SU-DHL-6 (cell line): ENCODE measurements around the gene DCLRE1A.
"Not testable (repeated sequence)": the region's sequence is repeated elsewhere in the genome, so short reads cannot be mapped to it uniquely, and the experiment has no call there.

Experiments
- H2AFZ ChIP-seq: fragments of 200-600 bp; sonication (generic); 2 replicates; pipeline ENCODE4 v1.6.1; 2014; ENCODE audit warnings: low read depth, mild to moderate bottlenecking, moderate library complexity, mixed read lengths, antibody characterized with exemption, low read length; ENCODE audit not compliant: severe bottlenecking
- H3F3A ChIP-seq: fragments of 200-600 bp; shearing (Covaris generic); 2 replicates; pipeline ENCODE4 v1.6.0; 2016; ENCODE audit warnings: antibody characterized with exemption, mild to moderate bottlenecking; ENCODE audit not compliant: insufficient read depth
- H3K27ac ChIP-seq: fragments of 200-600 bp; sonication (generic); 2 replicates; pipeline ENCODE4 v1.5.1; 2016; ENCODE audit warnings: low read depth, mild to moderate bottlenecking, low read length, moderate library complexity, mixed read lengths
- H3K27me3 ChIP-seq: fragments of 200-600 bp; sonication (generic), shearing (Covaris generic); 2 replicates; pipeline ENCODE4 v1.6.0; 2014; ENCODE audit warnings: mild to moderate bottlenecking, low read length
- H3K36me3 ChIP-seq: fragments of 200-600 bp; sonication (generic); 2 replicates; pipeline ENCODE4 v1.6.1; 2014; ENCODE audit warnings: mild to moderate bottlenecking, low read length, mixed read lengths
- H3K4me2 ChIP-seq: fragments of 300-600, 200-600 bp; shearing (Covaris generic), sonication (generic); 2 replicates; pipeline ENCODE4 v1.6.0; 2014; ENCODE audit warnings: low read length, low read depth, mild to moderate bottlenecking; ENCODE audit not compliant: poor library complexity, severe bottlenecking
- H3K4me3 ChIP-seq: fragments of 200-600 bp; sonication (generic); 2 replicates; pipeline ENCODE4 v1.5.1; 2014; ENCODE audit warnings: antibody characterized with exemption, low read length, mild to moderate bottlenecking, mixed read lengths; ENCODE audit not compliant: insufficient read depth, poor library complexity, severe bottlenecking
- H3K79me2 ChIP-seq: fragments of 200-600 bp; sonication (generic); 2 replicates; pipeline ENCODE4 v1.6.1; 2014; ENCODE audit warnings: mild to moderate bottlenecking, low read length, moderate library complexity; ENCODE audit not compliant: insufficient read depth
- H3K9ac ChIP-seq: fragments of 200-600 bp; sonication (generic); 2 replicates; pipeline ENCODE4 v1.7.0; 2014; ENCODE audit warnings: mild to moderate bottlenecking, low read length
- H3K9me2 ChIP-seq: fragments of 200-600 bp; sonication (generic); replicated peaks from 2 replicates; pipeline ENCODE4 v1.6.1; 2014; ENCODE audit warnings: low read length; ENCODE audit not compliant: insufficient read depth
- H3K9me3 ChIP-seq: fragments of 200-600 bp; sonication (generic); 2 replicates; pipeline ENCODE4 v1.6.1; 2014; ENCODE audit warnings: low read length, mixed read lengths; ENCODE audit not compliant: insufficient read depth
- H4K20me1 ChIP-seq: fragments of 200-600 bp; sonication (generic); 2 replicates; pipeline ENCODE4 v1.6.1; 2014; ENCODE audit warnings: low read depth, mild to moderate bottlenecking, antibody characterized with exemption, low read length, moderate library complexity, mixed read lengths
- CTCF ChIP-seq: fragments of 200-600 bp; sonication (generic); IDR thresholded peaks from one replicate; pipeline ENCODE4 v1.5.1; 2017; ENCODE audit warnings: antibody characterized with exemption, mild to moderate bottlenecking, low read length, moderate library complexity; ENCODE audit not compliant: insufficient read depth, poor library complexity, severe bottlenecking
- EZH2phosphoT487 ChIP-seq: fragments of 200-600 bp; sonication (generic), shearing (Covaris generic); conservative IDR thresholded peaks from 2 replicates; pipeline ENCODE4 v1.6.1; 2018; ENCODE audit warnings: mild to moderate bottlenecking, antibody characterized with exemption, low read length, moderate library complexity, mixed read lengths

The DCLRE1A gene

GRCh38 chr10:113819989-113820388, 33.9 kb downstream of the DCLRE1A start:
- no peak overlapping the region for H3K9ac ChIP-seq
- no peak overlapping the region for H3K27ac ChIP-seq
- H3K79me2 ChIP-seq: no peaks in the 10 kb centered on the region
- no peak overlapping the region for H3K4me2 ChIP-seq
- H3F3A ChIP-seq: no peaks in the 10 kb centered on the region
- H3K9me3 ChIP-seq: no peaks in the 10 kb centered on the region
- no peak overlapping the region for H2AFZ ChIP-seq
- no peaks in the 10 kb centered on the region for H3K36me3 ChIP-seq
- TF ChIP-seq CTCF (no peak), EZH2phosphoT487 (no peak)
- H3K27me3 ChIP-seq: no peaks in the 10 kb centered on the region
- H3K9me2 ChIP-seq: no peaks in the 10 kb centered on the region
- no peaks in the 10 kb centered on the region for H4K20me1 ChIP-seq
- H3K4me3 ChIP-seq: no peak overlapping the region

- not testable (repeated sequence) for H3K27ac ChIP-seq, H3K36me3 ChIP-seq, H3K27me3 ChIP-seq, H3K9me2 ChIP-seq, H3K9ac ChIP-seq, H2AFZ ChIP-seq, H3F3A ChIP-seq, H4K20me1 ChIP-seq, H3K4me3 ChIP-seq, H3K9me3 ChIP-seq, H3K4me2 ChIP-seq, H3K79me2 ChIP-seq
Observed at GRCh38 chr10:113814700-113815099, 39.2 kb downstream of the DCLRE1A start.

GRCh38 chr10:113808168-113808567, 45.7 kb downstream of the DCLRE1A start:
- H4K20me1 ChIP-seq: no peaks in the 10 kb centered on the region
- H3F3A ChIP-seq: no peaks in the 10 kb centered on the region
- no peak for TF ChIP-seq CTCF
- no peak overlapping the region for H2AFZ ChIP-seq
- no peaks in the 10 kb centered on the region for H3K79me2 ChIP-seq
- H3K9me2 ChIP-seq: no peaks in the 10 kb centered on the region
- no peak overlapping the region for H3K4me3 ChIP-seq
- no peak overlapping the region for H3K4me2 ChIP-seq
- no peak overlapping the region for H3K27ac ChIP-seq
- no peaks in the 10 kb centered on the region for H3K27me3 ChIP-seq
- no peaks in the 10 kb centered on the region for H3K36me3 ChIP-seq
- H3K9ac ChIP-seq: no peak overlapping the region
- no peaks in the 10 kb centered on the region for H3K9me3 ChIP-seq

- no peaks in the 10 kb centered on the region for H3K27me3 ChIP-seq
- TF ChIP-seq CTCF (no peak), EZH2phosphoT487 (no peak)
- H3K4me3 ChIP-seq: no peak overlapping the region
- H4K20me1 ChIP-seq: no peaks in the 10 kb centered on the region
- H3K27ac ChIP-seq: no peak overlapping the region
- H3K79me2 ChIP-seq: no peaks in the 10 kb centered on the region
- no peaks in the 10 kb centered on the region for H3K9me3 ChIP-seq
- no peak overlapping the region for H2AFZ ChIP-seq
- H3K36me3 ChIP-seq: no peaks in the 10 kb centered on the region
- H3F3A ChIP-seq: no peaks in the 10 kb centered on the region
- H3K9me2 ChIP-seq: no peaks in the 10 kb centered on the region
- no peak overlapping the region for H3K9ac ChIP-seq
- H3K4me2 ChIP-seq: no peak overlapping the region
Observed at GRCh38 chr10:113806503-113806902, 47.4 kb downstream of the DCLRE1A start.
